GM12801 (cell line): ENCODE data around the gene KLHL25.

Source experiments
- CTCF ChIP-seq: IDR thresholded peaks from one replicate; pipeline ENCODE4 v1.5.1; 2011; ENCODE audit warnings: control low read depth; ENCODE audit not compliant: insufficient read length; ENCODE audit errors: extremely low read depth

Gene KLHL25, protein sequence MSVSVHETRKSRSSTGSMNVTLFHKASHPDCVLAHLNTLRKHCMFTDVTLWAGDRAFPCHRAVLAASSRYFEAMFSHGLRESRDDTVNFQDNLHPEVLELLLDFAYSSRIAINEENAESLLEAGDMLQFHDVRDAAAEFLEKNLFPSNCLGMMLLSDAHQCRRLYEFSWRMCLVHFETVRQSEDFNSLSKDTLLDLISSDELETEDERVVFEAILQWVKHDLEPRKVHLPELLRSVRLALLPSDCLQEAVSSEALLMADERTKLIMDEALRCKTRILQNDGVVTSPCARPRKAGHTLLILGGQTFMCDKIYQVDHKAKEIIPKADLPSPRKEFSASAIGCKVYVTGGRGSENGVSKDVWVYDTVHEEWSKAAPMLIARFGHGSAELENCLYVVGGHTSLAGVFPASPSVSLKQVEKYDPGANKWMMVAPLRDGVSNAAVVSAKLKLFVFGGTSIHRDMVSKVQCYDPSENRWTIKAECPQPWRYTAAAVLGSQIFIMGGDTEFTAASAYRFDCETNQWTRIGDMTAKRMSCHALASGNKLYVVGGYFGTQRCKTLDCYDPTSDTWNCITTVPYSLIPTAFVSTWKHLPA

DNA sequence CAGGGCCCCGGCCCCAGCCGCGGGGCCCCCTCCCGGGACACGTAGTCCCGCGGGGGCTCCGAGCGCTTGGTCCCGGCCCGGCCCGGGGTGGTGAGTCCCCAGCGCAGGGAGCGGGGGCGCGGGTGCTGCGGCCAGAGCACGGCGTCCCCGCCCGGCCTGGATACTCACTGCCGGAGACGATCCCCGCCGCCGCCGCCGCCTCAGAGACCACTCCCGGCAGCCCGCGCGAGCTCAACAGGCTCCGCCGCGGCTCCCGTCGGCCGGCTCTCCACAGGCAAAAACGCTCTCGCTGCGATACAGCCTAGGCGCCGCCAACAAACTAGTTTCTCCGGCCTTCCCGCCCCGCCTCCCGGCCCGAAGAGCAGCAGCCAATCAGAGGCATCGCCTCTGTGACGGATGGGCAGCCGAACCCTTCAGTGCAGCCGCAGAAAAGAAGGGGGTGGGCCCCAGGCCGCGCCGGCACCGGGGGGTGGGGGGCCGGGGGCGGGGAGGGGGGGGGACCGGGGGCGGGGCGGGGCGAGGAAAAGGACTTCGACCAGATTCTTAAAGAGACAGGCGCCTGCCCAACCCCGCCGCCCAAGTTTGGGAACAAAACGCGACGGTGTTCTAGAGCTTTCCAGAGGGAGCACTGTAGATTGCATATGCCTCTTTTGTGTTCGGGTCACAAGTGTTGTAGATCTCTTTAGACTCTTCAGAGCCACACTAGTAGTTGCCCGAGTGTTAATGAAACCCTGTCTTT is at the start of gene KLHL25:
Gene KLHL25 (minus strand): TSS at position 328 of the 739 bp plus-strand sequence. CDS start 25,115 bp downstream, outside the sequence.
- no peak for TF ChIP-seq CTCF

DNA sequence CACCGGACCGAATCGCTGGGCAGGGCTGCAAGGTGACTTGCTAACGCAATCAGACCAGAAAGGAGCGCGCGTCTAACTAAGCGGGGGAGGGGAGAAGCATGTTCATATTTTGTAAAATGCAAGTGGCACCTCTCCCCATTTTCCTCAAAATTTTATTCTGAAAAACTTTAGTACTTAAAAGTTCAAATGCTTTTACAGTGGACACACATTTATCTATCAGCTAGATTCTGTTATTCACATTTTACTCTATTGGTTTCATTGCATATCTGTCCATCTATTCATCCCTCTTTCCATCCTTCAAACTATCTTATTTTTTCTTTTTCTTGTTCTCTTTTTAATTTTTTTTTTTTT is 46.1 kb upstream of the KLHL25 start:
- no peak for TF ChIP-seq CTCF

- no peak for TF ChIP-seq CTCF
Measured at GRCh38 chr15:85840079-85840801, 45.5 kb upstream of the KLHL25 start.

DNA sequence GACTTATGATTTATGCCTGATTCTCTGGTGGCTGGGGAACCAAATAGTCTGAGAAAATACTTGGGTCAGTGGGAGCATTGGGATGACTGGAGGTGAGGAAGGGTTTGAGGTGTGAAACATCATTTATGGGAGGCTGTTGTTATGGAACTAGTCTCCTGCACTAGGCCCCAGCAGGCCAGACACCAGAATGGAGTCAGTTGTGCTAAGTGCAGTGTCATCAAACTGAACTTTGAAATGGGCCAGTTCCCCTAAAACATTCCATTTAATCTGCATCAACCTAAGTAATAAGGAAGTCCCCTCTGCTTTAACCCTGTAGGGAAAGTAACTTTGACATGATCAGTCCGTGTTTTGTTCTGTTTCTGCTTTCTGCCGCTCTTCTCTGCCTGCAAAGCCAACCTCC is 44.9 kb upstream of the KLHL25 start:
- TF ChIP-seq CTCF, result no peak

- TF ChIP-seq CTCF, result no peak
Measured at GRCh38 chr15:85838655-85839054, 43.9 kb upstream of the KLHL25 start.

- no peak for TF ChIP-seq CTCF
Measured at GRCh38 chr15:85837881-85838280, 43.2 kb upstream of the KLHL25 start.

DNA sequence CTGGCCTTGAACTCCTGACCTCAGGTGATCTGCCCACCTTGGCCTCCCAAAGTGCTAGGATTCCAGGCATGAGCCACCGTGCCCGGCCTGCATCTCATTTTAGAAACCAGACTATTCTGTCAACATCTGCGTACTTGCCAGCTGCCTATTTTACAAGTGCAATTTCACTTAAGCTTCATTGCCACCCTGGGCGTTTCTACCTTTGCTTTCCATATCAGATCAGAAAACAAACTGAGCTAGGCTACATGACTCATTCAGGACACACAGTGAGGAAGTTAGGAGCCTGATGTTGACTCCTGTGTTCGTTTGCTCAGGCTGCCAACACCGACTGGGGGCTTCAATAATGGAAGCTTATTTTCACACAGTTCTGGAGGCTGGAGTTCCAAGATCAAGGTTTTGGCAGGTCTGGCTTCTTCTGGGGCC is 42.3 kb upstream of the KLHL25 start:
- no peak for TF ChIP-seq CTCF
